ENCODE results near the gene GPR18. TPM values are rescaled to one million over a fixed set of nuclear protein-coding genes. Genes with fewer than 3 reads are reported as not detected.

Gene GPR18
- total and polyA plus RNA-seq, 2 of the 4 experiments (the other 2 are of a cell fraction) = not detected

- Histone ChIP-seq H3K4me2 (ENCODE audit: low read depth, low read length) (no peak overlapping the region), H3K27me3 (ENCODE audit: control insufficient read depth, insufficient read depth, low read length) (no peaks in the 10 kb centered on the region), H2AFZ (replicated peaks; ENCODE audit: low read length, poor library complexity) (no peak overlapping the region), H4K5ac (ENCODE audit: low read depth, low read length) (no peak overlapping the region), H3K9me1 (ENCODE audit: insufficient read depth, low read length) (no peaks in the 10 kb centered on the region), H2AK5ac (ENCODE audit: low read depth, low read length) (no peak overlapping the region), H3K9ac (ENCODE audit: low read depth, low read length) (no peak overlapping the region), H3K79me1 (ENCODE audit: low read depth in 1 of 2, low read length in 2 of 2) (no peaks in the 10 kb centered on the region; a peak in 2 of 4 replicates), H3K56ac (ENCODE audit: extremely low read depth, insufficient read depth, low read length) (no peak overlapping the region), H2BK20ac (ENCODE audit: low read depth, low read length) (no peak overlapping the region), H4K20me1 (ENCODE audit: insufficient read depth, low read length) (peaks cover 5% of the 10 kb centered on the region; the same call in 1 of the 2 replicates), H3K4ac (ENCODE audit: low read depth, low read length) (no peak overlapping the region), H2BK15ac (ENCODE audit: low read depth, low read length) (no peak overlapping the region), H4K91ac (ENCODE audit: insufficient read depth, low read depth, low read length) (no peak overlapping the region), H3K14ac (replicated peaks; ENCODE audit: low read depth, low read length) (no peak overlapping the region), H3K4me3 (ENCODE audit: insufficient read depth, low read depth, low read length) (no peak overlapping the region), H3K18ac (ENCODE audit: low read depth, low read length) (no peak overlapping the region), H2BK120ac (ENCODE audit: low read depth, low read length) (no peak overlapping the region), H3K23ac (ENCODE audit: low read depth, low read length) (no peak overlapping the region), H3K27ac (ENCODE audit: insufficient read depth, low read length) (no peak overlapping the region), H4K8ac (ENCODE audit: low read depth in 2 of 2, low read length in 2 of 2) (no peak overlapping the region), H2BK5ac (ENCODE audit: low read depth, low read length, poor library complexity, severe bottlenecking) (no peak overlapping the region), H3K36me3 (ENCODE audit: control insufficient read depth, insufficient read depth, low read length) (peaks cover 5% of the 10 kb centered on the region), H3K9me3 (ENCODE audit: control insufficient read depth, insufficient read depth, low read length) (no peaks in the 10 kb centered on the region), H2AK9ac (replicated peaks; ENCODE audit: low read depth, low read length, poor library complexity) (no peak overlapping the region), H3K4me1 (ENCODE audit: control insufficient read depth, insufficient read depth, low read length) (no peaks in the 10 kb centered on the region)
- in situ Hi-C loops (cut with MboI; ENCODE audit: low sequenced_read_pairs) = no loop called here
- dilution Hi-C loops (cut with HindIII; ENCODE audit: low sequenced_read_pairs, unreplicated experiment) = no loop called here
- WGBS, 2 experiments (ENCODE audit: extremely low coverage in 2 of 2, insufficient read length in 1 of 2) = 83% methylated on average over 1 of the region's 3 CpGs; no CpG with 5 or more reads in 1 of the 2 experiments
- BruUV-seq (replicated peaks) = no TSS peak
- intact Hi-C loops (cut with micrococcal nuclease) = loop anchor here (1.0 to 10.0 kb wide), 3 partner anchors 90 to 421 kb away; no protein-coding TSS in a partner anchor
- ChIA-PET CTCF (interaction anchor here (0.6 to 2.3 kb wide), 12 partner anchors 10 to 171 kb away, joined by 3 to 14 read pairs (median 4); no protein-coding TSS in a partner anchor), POLR2A (ENCODE audit: unreplicated experiment) (no interaction called here)
- TF ChIP-seq NFE2L2 (IDR thresholded peaks at IDR 0.05; ENCODE audit: low read depth, low read length) (no peak), CHD1 (IDR thresholded peaks at IDR 0.05; ENCODE audit: low read depth, low read length) (no peak), POLR2A (IDR thresholded peaks at IDR 0.05; ENCODE audit: low read depth, low read length) (no peak), RFX5 (IDR thresholded peaks at IDR 0.05; ENCODE audit: low read depth, low read length) (no peak), MAZ (IDR thresholded peaks at IDR 0.05; ENCODE audit: borderline replicate concordance, low read depth, low read length) (no peak), CEBPB (IDR thresholded peaks at IDR 0.05; ENCODE audit: low read depth, low read length) (no peak), MXI1 (IDR thresholded peaks at IDR 0.05; ENCODE audit: borderline replicate concordance, low read depth, low read length) (no peak), SMC3 (IDR thresholded peaks at IDR 0.05; ENCODE audit: low read depth, low read length) (peak; percentile 74), USF2 (IDR thresholded peaks at IDR 0.05; ENCODE audit: low read depth, low read length) (no peak), FOS (IDR thresholded peaks at IDR 0.05; ENCODE audit: low read depth, low read length) (no peak), ELK1 (IDR thresholded peaks at IDR 0.05; ENCODE audit: borderline replicate concordance, low read depth, low read length) (no peak), CTCF (conservative IDR thresholded peaks at IDR 0.05; ENCODE audit: low read depth, low read length) (peak; percentile 63), MAFK (IDR thresholded peaks at IDR 0.05; ENCODE audit: low read depth, low read length) (no peak), RCOR1 (IDR thresholded peaks at IDR 0.05; ENCODE audit: insufficient replicate concordance, low read length) (no peak), RAD21 (IDR thresholded peaks at IDR 0.05; ENCODE audit: low read length) (peak; percentile 75), BHLHE40 (IDR thresholded peaks at IDR 0.05; ENCODE audit: low read depth, low read length) (no peak)
- peak; percentile 73 for ATAC-seq (ENCODE audit: low read depth)
- DNase-seq = peak; percentile 63
These were observed 7.7 kb upstream of the GPR18 start for GRCh38 chr13:99265821-99266426.

Data from IMR-90 (cell line).